GM18951 (cell line): Measurements from ENCODE around the gene METTL1.
"Not testable (repeated sequence)": the region's sequence is repeated elsewhere in the genome, so short reads cannot be mapped to it uniquely, and the experiment has no call there.

Source experiments
- POLR2A ChIP-seq: IDR thresholded peaks from 4 replicates; pipeline ENCODE4 v1.6.1; 2011; ENCODE audit warnings: mild to moderate bottlenecking; ENCODE audit not compliant: insufficient read length, insufficient read depth; ENCODE audit errors: extremely low read depth
- in situ Hi-C: fragments of 300-500 bp; cut with MboI; formaldehyde crosslinking; loops from one replicate; pipeline ENCODE4 v1.12.0; 2022; ENCODE audit warnings: low sequenced_read_pairs, mixed read lengths, inconsistent platforms; ENCODE audit not compliant: unreplicated experiment

The METTL1 gene

DNA sequence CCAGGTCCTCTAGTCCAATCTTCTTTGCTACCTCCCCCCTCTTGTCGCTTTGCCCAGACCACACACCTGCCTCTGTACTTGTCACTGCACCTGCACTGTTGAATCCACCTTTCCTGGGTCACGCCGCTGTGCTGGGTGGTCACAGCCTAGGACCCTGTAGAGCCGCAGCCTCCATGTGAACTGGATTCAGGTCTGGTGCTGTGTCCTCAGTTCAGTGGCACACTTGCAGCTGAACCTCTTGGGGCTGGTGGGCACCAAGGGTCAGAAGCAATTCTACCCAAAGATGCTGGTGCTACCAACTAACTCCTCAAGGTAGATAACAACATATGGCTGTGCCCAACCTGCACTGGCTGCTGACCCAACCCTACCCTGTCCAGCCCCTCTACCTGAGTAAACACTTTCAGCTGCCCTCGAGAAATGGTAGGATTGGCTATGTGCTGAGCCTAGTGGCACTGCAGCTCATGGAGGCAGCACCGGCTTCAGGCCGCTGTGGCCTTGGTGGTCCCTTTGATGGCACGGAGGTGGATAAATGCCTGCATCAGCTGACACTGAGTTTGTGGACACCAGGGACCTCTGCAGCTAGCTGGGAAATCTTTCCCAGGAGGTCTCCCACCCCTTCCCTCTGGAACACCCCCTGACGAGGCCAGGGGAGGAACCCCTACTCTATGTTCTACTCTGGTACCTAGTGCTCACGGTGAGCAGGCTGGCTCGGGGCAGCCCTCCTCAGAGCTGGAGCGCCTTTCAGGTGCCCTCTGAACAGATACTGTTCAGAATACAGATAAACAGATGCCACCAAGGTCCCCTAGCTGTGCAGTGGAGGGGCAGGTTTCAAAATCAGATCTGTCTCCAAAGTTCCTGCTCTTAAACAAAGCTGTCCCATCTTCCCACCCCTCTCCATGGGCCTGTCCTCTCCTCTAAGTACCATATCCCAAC is 47.6 kb downstream of the METTL1 start:
- TF ChIP-seq POLR2A: peak; percentile 18
- in situ Hi-C loops: no loop called here

DNA sequence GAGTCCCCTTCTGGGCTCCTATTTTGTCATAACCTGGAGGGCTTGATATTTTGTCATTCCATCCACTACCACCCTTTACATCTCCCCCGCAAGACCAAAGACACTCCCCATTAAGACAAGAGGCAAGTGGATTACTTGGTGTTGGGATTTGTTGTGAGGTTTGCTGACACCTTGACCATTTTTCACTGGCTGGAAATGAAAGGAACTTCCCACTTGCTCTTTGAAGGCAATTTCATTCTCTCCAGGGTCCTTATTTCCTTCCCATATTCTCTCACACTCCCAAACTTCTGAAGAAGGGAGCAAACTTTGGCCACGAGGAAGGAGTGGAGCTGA is 48.3 kb downstream of the METTL1 start:
- in situ Hi-C loops: no loop called here
- no peak for TF ChIP-seq POLR2A

DNA sequence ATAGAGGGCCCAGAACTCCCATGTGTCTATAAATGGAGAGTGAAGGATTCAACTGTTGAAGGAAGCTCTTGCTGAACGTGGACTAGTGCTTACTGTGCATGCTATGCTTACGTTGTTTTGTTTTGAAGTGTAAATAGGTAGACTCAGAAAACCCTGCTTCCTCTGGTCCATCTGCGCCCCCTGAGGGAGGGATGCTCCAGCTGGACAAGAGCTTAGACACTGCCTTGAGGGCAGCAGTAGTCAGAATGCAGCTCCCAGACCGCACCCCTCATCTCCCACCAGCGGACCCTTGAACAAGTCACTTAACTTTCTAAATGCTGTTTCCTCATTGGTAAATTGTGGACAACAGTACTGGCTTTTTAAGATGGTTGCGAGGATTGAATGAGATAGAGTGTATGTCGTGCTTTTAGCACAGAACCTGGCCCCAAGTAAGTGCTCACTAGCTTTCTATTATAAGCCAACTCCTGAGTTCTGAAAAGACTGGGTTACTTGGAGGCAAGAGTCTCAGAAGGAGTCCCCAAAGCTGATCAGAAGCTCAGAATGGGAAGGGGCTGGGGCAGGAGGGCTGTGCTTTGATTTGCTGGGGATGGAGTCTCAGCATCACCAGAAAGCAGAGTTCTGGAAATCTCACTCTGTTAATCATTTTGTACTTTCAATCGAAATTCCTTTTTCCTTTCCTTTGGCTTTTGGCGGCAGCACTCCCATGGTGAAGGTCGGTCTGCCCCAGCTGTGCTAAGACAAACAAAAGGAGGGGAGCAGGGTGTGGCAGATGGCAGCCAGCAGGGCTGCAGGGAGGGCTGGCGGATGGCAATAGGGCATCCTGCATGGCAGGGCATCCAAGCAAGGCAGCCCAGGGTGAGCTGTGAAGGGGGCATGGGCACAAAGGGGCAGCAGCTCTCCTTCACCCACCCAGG is 48.9 kb downstream of the METTL1 start:
- in situ Hi-C loops: no loop called here
- peak; percentile 17 for TF ChIP-seq POLR2A

DNA sequence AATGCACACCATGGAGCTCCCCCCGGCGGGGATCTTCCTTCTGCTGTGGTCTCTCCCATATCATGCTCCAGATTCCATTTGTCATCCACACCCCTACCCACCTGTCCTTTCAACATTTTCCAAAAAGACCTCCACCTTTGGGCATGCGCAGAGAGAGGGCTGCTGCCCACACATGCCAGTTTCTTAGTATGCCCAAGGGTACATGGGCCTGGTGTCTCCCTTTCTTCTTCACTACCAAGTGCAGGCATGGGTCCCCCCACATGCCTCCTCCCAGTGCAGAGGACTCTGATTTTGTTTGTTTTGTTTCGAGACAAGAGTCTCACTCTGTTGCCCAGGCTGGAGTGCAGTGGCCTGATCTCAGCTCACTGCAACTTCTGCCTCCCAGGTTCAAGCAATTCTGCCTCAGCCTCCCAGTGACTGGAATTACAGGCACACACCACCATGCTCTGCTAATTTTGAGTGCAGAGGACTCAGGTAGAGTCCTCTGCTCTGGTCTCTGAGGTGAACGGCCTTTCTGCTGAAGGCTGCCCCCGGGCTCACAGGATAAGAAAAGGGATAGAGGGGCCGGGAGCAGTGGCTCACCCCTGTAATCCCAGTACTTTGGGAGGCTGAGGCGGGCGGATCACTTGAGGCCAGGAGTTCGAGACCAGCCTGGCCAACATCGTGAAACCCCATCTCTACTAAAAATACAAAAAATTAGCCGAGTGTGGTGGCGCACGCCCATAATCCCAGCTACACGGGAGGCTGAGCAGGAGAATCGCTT is 49.9 kb downstream of the METTL1 start:
- in situ Hi-C loops: not testable (repeated sequence)

DNA sequence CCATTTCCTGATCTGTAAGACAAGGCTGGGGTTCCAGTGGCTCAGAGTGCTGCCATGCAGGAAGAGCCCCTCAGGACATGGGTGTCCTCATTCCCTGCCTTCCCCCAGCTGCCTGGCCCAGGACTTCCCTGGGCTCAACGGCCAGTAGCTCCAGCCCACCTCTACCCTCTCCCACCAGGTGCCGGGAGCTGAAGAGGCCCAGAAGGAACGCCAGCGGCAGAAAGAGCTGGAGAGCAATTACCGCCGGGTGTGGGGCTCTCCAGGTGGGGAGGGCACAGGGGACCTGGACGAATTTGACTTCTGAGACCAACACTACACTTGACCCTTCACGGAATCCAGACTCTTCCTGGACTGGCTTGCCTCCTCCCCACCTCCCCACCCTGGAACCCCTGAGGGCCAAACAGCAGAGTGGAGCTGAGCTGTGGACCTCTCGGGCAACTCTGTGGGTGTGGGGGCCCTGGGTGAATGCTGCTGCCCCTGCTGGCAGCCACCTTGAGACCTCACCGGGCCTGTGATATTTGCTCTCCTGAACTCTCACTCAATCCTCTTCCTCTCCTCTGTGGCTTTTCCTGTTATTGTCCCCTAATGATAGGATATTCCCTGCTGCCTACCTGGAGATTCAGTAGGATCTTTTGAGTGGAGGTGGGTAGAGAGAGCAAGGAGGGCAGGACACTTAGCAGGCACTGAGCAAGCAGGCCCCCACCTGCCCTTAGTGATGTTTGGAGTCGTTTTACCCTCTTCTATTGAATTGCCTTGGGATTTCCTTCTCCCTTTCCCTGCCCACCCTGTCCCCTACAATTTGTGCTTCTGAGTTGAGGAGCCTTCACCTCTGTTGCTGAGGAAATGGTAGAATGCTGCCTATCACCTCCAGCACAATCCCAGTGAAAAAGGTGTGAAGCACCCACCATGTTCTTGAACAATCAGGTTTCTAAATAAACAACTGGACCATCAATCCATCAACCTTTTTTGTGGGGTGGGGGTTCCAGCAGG is 51.0 kb downstream of the METTL1 start:
- in situ Hi-C loops: no loop called here

DNA sequence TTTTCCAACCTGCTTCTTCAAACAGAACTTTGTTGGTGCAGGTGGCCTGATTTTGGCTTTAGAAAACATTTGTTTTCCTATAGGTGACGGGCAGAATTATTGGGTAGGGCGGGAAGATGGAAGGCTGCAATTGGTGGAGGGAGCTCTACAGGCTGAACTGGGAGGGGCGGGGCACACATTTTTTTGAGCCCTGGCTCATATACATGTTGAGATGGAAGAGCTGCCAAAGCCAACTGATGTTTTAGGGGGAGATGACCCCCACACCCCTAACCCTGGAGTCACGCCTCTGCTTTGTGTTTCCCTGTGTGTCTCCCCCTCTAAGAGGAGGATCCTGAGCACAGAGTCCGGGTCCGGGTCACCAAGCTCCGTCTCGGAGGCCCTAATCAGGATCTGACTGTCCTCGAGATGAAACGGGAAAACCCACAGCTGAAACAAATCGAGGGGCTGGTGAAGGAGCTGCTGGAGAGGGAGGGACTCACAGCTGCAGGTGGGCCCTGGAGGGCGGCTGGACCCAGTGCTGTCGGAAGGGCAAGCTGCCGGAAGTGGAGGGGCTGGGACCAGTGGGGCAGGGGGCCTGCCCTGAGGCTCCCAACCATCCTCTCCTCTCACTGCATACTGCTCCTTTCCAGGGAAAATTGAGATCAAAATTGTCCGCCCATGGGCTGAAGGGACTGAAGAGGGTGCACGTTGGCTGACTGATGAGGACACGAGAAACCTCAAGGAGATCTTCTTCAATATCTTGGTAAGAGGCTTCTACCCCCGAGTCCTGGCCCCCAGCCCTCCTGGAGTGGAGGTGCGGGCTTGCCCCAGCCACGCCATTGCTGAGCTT is 51.9 kb downstream of the METTL1 start:
- no peak for TF ChIP-seq POLR2A
- in situ Hi-C loops: no loop called here

More for the DNA sequence above, 51.0 kb downstream of the METTL1 start:
- no peak for TF ChIP-seq POLR2A

DNA sequence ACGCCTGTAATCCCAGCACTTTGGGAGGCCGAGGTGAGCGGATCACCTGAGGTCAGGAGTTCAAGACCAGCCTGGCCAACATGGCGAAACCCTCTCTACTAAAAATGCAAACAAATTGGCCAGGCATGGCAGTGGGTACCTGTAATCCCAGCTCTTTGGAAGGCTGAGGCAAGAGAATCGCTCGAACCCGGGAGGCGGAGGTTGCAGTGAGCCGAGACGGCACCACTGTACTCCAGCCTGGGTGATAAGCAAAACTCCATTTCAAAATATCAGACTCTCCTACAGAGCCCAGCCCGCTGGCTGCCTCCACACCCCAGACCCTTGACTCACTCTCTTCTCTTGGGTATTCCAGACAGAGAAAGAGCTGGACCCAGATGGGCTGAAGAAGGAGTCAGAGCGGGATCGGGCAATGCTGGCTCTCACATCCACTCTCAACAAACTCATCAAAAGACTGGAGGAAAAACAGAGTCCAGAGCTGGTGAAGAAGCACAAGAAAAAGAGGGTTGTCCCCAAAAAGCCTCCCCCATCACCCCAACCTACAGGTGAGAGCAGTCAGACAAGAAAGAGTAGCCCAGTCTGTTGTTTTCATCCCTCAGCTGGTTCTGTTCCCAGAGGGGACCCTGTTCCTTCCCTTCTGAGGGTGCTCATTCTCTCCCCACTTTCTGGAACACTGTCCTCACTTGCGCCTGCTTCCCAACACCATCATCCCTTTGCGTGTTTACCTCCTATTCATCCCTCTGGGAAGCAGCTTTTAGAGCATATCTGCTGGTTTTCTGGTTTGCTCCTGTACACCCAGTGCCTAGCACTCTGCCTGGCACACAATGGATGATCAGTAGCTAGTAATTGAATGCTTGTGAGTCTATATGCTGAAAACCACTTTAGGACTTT is 53.0 kb downstream of the METTL1 start:
- no peak for TF ChIP-seq POLR2A
- in situ Hi-C loops: no loop called here
